Sigmoid colon (tissue), 7 donors: ENCODE measurements around the gene LLGL2. TPM values are rescaled to one million over a fixed set of nuclear protein-coding genes. Genes with fewer than 3 reads are reported as not detected.

ENCODE experiments used
- DNase-seq: peaks from one replicate; pipeline ENCODE4 v3.0.0-alpha.2; 2019
- H3K27ac ChIP-seq, 4 donors: fragments of 200-600 bp; sonication (generic); one replicate each; pipeline ENCODE4 v1.5.1; 2016 to 2019; ENCODE audit warnings: mild to moderate bottlenecking in 1 of 4
- H3K27me3 ChIP-seq, 3 donors: fragments of 200-600 bp; sonication (generic); one replicate each; pipeline ENCODE4 v1.5.1; 2019; ENCODE audit warnings: mild to moderate bottlenecking in 1 of 3
- H3K36me3 ChIP-seq, 4 donors: fragments of 200-600 bp; sonication (generic); one replicate each; pipeline ENCODE4 v1.5.1; 2016 to 2019
- H3K4me1 ChIP-seq, 4 donors: fragments of 200-600 bp; sonication (generic); one replicate each; pipeline ENCODE4 v1.5.1; 2017 to 2019
- H3K4me3 ChIP-seq, 4 donors: fragments of 200-600 bp; sonication (generic); one replicate each; pipeline ENCODE4 v1.5.1; 2017 to 2019; ENCODE audit warnings: mild to moderate bottlenecking in 2 of 4, moderate library complexity in 1 of 4
- H3K9me3 ChIP-seq, 4 donors: fragments of 200-600 bp in 3 of 4; sonication (generic) in 3 of 4; one replicate each; pipeline versions ENCODE4 v1.5.1 to v1.6.1; 2013 to 2019
- CTCF ChIP-seq, 4 experiments: fragments of 450-650 bp in 3 of 4; fragments of 200-600 bp in 1 of 4; IDR thresholded peaks; one replicate each; pipeline ENCODE4 v1.5.1; 2016 to 2019; ENCODE audit warnings: antibody characterized with exemption in 4 of 4, mild to moderate bottlenecking in 3 of 4, moderate library complexity in 2 of 4
- EP300 ChIP-seq, 4 donors: sonication (generic); formaldehyde crosslinking; IDR thresholded peaks; one replicate each; pipeline ENCODE4 v1.6.1; 2017; ENCODE audit warnings: antibody characterized with exemption in 4 of 4
- POLR2A ChIP-seq, 2 donors: fragments of 450-650 bp; IDR thresholded peaks; one replicate each; pipeline ENCODE4 v1.6.1; 2016; ENCODE audit warnings: antibody characterized with exemption in 2 of 2, mild to moderate bottlenecking in 2 of 2, moderate library complexity in 2 of 2
- POLR2AphosphoS5 ChIP-seq, 4 donors: sonication (generic); formaldehyde crosslinking; IDR thresholded peaks; one replicate each; pipeline ENCODE4 v1.6.1; 2017; ENCODE audit warnings: antibody characterized with exemption in 4 of 4
- WGBS, 2 donors: extraction: QIAGEN DNeasy Blood & Tissue Kit; methylation state at CpG; one replicate each; pipeline ENCODE4 v1.1.7; 2013; 5-methylcytosine and 5-hydroxymethylcytosine counted together
- intact Hi-C: fragments of 100-400 bp; cut with DNase I; formaldehyde crosslinking; loops from one replicate; pipeline ENCODE4 v1.15.1; 2023
- polyA plus RNA-seq, 3 donors: library from polyadenylated mRNA; stranded (reverse); fragments of 200-250 nt; gene quantifications; one replicate each; pipeline ENCODE4 v1.2.3, GENCODE V29; 2013
- total RNA-seq, 4 donors: library from RNA; depleted of rRNA; stranded (reverse); fragments of >200 nt; gene quantifications; one replicate each; pipeline ENCODE4 v1.1.0, GENCODE V29; 2016
- donor health status: healthy with polysubstance abuse.
- donor health status: Bipolar disorder and iron deficiency.
- donor health status: healthy.

The LLGL2 gene
- total and polyA plus RNA-seq, 7 donors: 1.4 to 299 (median 5.0) TPM

GRCh38 chr17:75570034-75570676 is 44.7 kb downstream of the LLGL2 start:
- WGBS, 2 donors: 93 to 94% methylated on average over 35 of the region's 35 CpGs
- peak; percentile 57 for DNase-seq
- intact Hi-C loops: no loop called here
- H3K9me3 ChIP-seq: no peaks in the 10 kb centered on the region
- H3K36me3 ChIP-seq: no peaks in the 10 kb centered on the region
- no peak overlapping the region for H3K4me3 ChIP-seq
- no peaks in the 10 kb centered on the region for H3K4me1 ChIP-seq
- TF ChIP-seq CTCF (IDR thresholded peaks at IDR 0.05) (no peak), EP300 (IDR thresholded peaks at IDR 0.05) (no peak), POLR2AphosphoS5 (IDR thresholded peaks at IDR 0.05) (no peak), POLR2A (IDR thresholded peaks at IDR 0.05) (no peak)
- H3K27me3 ChIP-seq: no peaks in the 10 kb centered on the region
- H3K27ac ChIP-seq: no peak overlapping the region

GRCh38 chr17:75570772-75571171 is 45.3 kb downstream of the LLGL2 start:
- DNase-seq: peak; percentile 47
- WGBS, 2 donors: 91% methylated on average over 11 of the region's 11 CpGs
- Histone ChIP-seq H3K27ac (peak overlapping the region in 2 of 4 donors; percentile 27 to 29), H3K9me3 (no peaks in the 10 kb centered on the region), H3K27me3 (no peaks in the 10 kb centered on the region), H3K4me3 (no peak overlapping the region), H3K4me1 (no peaks in the 10 kb centered on the region), H3K36me3 (no peaks in the 10 kb centered on the region)
- no peak for TF ChIP-seq CTCF (IDR thresholded peaks at IDR 0.05)
- TF ChIP-seq EP300 (IDR thresholded peaks at IDR 0.05): no peak
- TF ChIP-seq POLR2A (IDR thresholded peaks at IDR 0.05): no peak
- no peak for TF ChIP-seq POLR2AphosphoS5 (IDR thresholded peaks at IDR 0.05)
- intact Hi-C loops: no loop called here

GRCh38 chr17:75571197-75571884 is 45.8 kb downstream of the LLGL2 start:
- Histone ChIP-seq H3K4me3 (no peak overlapping the region), H3K4me1 (no peaks in the 10 kb centered on the region), H3K27me3 (no peaks in the 10 kb centered on the region), H3K27ac (peak overlapping the region in 2 of 4 donors; percentile 27 to 29), H3K36me3 (no peaks in the 10 kb centered on the region), H3K9me3 (no peaks in the 10 kb centered on the region)
- 79 to 80% methylated on average over 15 of the region's 15 CpGs for WGBS, 2 donors
- TF ChIP-seq CTCF (IDR thresholded peaks at IDR 0.05): no peak
- TF ChIP-seq POLR2A (IDR thresholded peaks at IDR 0.05): no peak
- TF ChIP-seq POLR2AphosphoS5 (IDR thresholded peaks at IDR 0.05): no peak
- TF ChIP-seq EP300 (IDR thresholded peaks at IDR 0.05): no peak
- intact Hi-C loops: no loop called here
- DNase-seq: peak; percentile 74

- no peak overlapping the region for H3K27ac ChIP-seq
- H3K4me1 ChIP-seq: no peaks in the 10 kb centered on the region
- no peaks in the 10 kb centered on the region for H3K36me3 ChIP-seq
- intact Hi-C loops: no loop called here
- no peak overlapping the region for H3K4me3 ChIP-seq
- no peaks in the 10 kb centered on the region for H3K9me3 ChIP-seq
- no peaks in the 10 kb centered on the region for H3K27me3 ChIP-seq
- DNase-seq: no peak
- WGBS, 2 donors: 86 to 95% methylated on average over 16 of the region's 16 CpGs
- TF ChIP-seq POLR2AphosphoS5 (IDR thresholded peaks at IDR 0.05) (no peak), CTCF (IDR thresholded peaks at IDR 0.05) (no peak), POLR2A (IDR thresholded peaks at IDR 0.05) (no peak), EP300 (IDR thresholded peaks at IDR 0.05) (no peak)
Observed at GRCh38 chr17:75571885-75572215, 46.4 kb downstream of the LLGL2 start.
